CD4-positive, alpha-beta T cell treated with Interleukin-2 at 100 ng/mL for 4 hours (primary cell): Measurements from ENCODE around the gene ABHD11.
"Not testable (repeated sequence)": the region's sequence is repeated elsewhere in the genome, so short reads cannot be mapped to it uniquely, and the experiment has no call there.

Experiments used
- DNase-seq: peaks from one replicate; pipeline ENCODE4 v3.0.0-alpha.2; 2020; ENCODE audit warnings: low spot score

The ABHD11 gene

DNA sequence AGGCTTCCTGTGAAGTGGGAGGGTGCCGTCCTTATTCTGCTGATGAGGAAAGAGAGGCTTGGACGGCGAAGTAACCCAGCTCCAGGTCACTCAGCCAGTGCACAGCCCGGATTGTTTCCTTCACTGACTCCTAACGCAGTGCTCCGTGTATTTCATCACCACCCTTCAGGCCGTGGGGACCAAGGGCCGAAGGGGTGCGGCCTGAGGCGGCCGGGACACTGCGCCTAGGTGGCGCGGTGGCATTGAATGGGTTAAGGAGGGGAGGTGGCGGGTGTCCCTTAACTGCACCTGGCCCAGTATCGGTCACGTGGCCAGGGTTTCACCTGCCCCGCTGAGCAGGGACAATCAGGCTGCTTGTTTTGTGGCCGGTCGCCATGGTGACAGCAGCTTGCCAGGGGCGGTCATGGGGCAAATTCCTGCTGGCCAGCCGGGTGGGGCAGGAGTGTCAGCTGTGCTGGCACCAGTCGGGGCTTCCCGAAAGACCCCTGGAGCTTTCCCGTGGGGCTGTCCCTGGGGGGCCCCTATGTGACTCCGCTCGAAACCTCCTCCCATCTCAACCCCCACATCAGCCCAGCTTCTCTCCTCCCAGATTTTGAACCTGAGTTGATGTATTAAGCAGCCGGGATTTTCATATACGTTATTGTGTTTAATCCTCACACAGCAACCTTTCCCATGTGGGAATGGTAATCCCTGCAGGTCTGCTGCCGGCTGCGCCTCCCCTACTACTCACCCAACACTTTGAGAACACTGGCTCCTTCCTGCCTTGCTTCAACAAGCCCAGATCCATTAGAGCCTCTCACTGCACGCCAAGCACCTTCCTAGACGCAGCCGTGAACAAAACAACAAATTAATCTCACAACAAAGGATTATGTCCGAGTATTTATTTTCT, 4.4 kb upstream of the ABHD11 start:
- DNase-seq = no peak

DNA sequence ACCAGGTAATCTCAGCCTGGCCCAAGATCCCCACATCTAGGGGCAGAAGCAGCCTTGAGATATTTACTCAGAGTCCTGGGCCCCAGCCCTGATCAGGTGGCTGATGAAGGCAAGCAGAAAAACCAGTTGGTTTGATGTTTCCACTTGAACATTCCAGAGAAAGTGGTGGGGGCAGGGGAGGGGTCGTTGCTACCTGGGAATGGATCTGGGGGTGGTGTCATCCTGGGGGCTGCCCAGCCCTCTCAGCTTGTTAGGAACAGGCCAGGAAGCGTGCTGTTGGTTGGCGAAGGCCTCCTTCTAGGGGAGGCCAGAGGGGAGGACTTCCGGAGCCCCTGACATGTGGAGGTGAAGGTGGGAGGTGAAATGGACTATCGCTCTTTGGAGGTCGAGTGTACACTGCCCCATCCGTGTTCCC, 3.7 kb upstream of the ABHD11 start:
- no peak for DNase-seq

DNA sequence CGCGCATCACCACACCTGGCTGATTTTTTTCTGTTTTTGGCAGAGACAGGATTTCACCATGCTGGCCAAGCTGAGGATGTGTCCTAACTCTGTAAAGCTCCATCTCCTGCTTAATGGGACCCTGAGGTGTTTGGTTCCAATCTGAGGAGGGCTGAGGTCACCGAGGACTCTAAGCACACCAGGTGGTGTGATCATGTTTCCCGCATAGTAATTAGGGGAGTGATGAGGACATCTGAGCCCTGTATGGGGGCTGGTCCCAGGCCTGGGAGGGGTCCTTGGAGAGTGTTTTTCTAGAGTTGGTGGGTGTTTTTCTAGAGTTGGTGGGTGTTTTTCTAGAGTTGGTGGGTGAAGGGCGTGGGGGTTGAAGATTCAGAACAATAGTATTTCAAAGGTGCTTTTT, 3.0 kb upstream of the ABHD11 start:
- no peak for DNase-seq

DNA sequence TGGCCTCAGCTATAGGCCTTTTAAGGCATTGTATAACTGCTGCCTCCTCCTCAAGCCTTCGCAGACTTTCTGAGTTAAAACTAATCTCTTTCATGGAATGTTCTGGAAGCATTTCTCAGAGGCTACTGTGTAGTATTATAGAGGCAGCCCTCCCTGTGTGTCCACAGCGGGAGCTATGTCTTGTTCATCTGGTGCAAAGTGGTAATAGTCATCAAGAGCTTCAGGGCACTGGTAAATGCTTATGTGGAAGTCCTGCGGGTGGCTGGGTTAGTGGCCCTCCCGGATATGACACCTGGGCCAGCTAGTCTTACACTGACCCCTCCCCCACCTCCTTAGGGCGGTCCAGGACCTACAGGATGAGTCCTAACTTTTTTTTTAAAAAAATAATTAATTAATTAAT, 2.2 kb upstream of the ABHD11 start:
- no peak for DNase-seq

DNA sequence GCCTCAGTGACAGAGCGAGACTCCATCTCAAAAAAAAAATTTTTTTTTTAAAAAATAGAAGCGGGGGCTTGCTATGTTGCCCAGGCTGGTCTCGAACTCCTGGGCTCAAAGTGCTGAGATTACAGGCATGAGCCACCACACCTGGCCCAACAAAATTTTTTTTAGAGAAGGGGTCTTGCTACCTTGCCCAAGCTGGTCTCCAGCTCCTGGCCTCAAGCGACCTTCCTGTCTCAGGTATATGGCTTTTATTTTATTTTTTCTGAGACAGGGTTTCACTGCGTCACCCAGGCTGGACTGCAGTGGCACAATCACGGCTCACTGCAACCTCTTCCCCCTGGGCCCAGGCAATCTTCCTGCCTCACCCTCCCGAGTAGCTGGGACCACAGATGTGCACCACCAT, 1.6 kb upstream of the ABHD11 start:
- no peak for DNase-seq

DNA sequence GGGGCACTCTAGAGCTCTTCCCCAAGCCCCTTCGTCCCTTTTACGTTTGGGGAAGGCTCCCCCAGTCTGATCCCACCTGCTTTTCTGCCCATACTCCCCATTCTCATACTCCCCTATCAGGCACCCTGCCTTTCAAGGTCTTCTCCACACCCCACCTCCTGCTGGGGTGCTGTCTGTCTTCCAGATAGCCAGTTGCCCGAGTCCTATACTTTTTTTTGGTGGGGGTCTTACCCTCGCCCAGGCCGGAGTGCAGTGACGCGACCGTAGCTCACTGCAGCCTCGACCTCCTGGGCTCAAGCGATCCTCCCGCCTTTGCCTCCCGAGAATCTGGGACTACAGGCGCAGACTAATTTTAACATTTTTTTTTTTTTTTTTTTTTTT, 775 bp upstream of the ABHD11 start:
- no peak for DNase-seq

DNA sequence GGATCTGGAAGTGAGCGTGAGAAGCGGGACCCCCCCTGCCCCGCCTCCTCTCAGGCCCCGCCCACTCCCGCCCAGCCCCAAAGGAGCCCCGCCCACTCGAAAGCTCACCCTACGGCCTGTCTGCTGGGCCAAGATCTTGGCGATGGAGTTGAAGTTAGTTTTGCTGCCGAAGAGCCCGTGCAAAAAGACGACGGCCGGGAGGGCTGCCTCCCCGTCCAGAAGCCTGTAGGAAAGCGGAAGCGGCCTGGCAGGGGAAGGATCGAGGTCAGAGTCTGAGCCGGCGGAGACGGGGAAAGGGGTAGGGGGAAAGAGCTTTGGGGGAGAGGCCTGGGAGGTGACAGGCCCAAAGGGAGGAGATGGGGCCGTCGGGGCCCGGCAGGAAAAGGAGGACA, 386 bp downstream of the ABHD11 start:
- peak; percentile 55 for DNase-seq

DNA sequence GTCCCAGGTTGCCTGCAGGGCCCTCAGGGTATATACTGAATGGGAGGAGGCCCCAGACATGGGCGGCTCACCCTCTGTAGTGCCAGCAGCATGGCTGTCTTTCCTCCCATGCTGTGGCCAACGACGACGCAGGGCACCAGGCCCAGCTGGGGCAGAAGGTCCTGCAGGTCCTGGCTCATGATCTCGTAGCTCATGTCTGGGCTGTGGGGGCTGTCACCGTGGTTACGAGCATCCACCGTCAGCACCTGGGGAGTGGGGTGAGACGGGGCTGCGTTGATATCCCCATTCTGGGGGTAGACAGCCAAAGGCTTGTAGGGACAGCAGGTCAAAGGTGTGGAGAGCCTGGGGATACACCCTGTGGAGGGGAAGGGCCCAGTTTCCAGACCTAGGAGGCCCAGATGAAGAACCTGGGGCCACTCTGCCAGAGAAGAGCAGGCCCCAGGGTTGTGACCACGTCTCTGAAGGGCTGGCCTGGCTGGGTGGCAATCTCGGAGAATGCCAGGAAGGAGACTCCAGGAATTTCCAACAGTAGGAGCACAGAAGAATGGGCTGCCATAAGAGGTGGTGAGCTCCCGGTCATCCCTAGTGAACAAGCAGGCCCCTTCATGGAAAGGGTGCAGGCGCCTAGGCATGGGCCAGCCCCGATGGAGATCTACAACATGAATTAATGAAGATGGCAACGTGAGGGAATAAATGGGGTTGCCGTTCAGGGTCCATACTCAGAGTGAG, 947 bp downstream of the ABHD11 start:
- DNase-seq = no peak

DNA sequence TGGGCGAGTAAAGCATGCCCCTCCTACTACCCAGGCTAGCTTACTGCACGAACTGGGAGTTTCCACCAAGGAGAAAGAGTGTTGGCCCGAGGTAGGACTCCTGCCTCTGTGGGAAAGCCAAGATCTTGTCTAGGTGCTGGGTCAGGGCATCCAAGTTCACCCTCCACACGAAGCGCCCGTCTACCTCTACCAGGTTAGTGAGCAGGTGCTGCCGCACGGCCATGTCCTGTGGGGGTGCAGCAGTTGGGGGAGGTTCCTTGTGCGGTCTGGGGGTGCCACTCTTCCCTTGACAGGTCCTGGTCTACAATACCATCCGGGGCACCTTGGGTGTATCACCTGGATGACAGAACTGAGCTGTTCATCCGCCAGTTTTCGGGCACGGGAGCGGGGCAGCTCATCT, 1.7 kb downstream of the ABHD11 start:
- no peak for DNase-seq

DNA sequence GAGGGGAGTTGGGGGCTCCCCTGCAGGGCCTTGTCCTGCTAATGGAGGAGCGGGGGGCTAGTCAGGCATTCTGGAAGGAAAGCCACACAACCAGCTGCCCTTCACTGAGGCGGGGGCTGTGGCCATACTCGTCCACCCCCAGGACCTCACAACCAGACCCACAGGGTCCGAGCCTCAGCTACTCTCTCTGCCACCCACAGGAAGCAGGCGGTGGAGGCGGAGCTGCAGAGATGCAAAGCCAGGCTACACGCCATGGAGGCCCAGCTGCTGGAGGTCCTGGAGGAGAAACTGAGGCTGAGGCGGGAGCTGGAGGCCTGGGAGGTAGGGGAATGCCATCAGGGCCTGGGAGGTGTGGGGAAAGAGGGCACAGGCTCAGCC, 3.1 kb downstream of the ABHD11 start:
- no peak for DNase-seq

DNA sequence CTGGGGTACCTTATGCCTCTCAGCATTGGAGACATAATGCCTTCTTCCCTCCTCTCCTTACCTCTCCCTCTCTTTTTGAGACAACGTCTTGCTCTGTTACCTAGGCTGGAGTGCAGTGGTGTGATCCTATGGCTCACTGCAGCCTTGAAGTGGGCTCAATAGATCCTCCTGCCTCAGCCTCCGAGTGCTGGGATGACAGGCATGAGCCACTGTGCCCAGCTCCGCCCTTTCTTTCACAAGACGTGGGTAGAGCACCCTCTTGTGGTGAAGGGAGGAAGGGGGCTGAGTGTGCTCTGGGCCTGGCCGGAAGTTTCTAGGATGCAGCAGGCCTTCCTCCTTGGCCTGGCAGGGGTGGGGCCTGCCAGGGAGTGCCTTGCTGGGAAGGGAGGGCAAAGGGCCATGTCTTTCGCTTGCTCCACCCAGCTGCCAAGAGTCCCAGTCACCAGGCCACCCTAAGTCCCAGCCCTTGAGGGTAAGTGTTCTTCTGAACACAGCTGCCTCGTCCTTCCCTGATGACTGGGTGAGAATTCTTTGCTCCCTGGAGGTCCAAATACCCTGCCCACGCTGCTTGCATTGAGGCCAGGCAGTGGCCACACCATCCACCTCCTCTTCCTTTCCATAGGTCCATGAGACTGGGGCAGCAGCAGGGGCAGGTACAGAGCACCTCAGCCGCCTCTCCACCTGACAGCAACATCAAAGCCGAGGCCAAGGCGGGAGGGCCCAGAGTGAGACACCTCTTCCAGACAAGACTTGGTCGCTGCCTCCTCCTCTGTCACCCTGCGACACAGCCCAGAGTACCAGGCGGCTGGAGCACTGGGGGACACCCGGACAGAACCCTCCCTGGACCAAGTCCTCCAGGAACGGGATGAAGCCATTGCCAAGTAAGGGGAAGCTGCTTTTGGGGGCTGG, 3.7 kb downstream of the ABHD11 start:
- peak; percentile 90 for DNase-seq

DNA sequence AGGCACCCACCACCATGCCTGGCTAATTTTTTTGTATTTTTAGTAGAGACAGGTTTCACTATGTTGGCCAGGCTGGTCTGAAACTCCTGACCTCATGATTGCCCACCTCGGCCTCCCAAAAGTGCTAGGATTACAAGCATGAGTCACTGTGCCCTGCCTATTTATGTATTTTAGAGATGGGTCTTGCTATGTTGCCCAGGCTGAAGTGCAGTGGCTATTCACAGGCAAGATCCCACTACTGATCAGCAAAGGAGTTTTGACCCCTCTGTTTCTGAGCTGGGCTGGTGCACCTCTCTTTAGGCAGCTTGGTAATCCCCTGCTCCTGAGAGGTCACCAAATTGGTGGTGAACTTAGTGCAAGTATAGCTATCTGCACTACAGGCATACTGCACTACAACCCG, 6.2 kb downstream of the ABHD11 start:
- no peak for DNase-seq

DNA sequence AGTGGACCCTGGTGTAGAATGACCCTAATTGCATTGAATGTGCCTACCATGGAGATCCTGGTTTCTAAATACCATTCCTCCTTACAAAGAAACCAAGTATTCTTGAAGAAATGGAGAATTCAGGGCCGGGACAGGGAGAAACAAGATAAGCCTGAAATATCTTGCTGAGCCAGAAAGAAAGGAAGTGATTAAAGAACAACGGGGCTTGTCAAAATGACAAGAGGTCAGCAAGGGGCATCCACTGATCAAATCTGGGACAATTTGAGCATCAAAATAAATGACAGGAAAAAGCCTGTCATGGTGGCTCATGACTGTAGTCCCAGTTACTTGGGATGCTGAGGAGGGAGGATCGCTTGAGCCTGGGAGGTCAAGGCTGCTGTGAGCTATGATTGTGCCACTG, 8.1 kb downstream of the ABHD11 start:
- DNase-seq = no peak

DNA sequence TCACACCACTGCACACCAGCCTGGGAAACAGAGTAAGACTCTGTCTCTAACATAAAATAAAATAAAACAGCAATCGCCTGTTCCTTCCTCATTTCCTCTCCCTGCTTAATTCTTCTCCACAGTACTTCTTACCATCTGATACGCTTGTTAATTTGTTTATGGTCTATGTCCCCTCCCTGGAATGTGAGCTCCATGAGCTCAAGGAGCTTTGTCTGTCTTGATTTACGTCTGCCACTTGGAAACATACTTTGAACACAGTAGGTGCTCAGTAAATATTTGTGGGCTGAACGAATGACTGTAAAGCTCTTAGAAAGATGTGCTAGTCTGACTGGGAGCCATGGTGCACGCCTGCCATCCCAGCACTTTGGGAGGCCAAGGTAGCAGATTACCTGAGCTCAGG, 10.1 kb downstream of the ABHD11 start:
- DNase-seq = no peak

DNA sequence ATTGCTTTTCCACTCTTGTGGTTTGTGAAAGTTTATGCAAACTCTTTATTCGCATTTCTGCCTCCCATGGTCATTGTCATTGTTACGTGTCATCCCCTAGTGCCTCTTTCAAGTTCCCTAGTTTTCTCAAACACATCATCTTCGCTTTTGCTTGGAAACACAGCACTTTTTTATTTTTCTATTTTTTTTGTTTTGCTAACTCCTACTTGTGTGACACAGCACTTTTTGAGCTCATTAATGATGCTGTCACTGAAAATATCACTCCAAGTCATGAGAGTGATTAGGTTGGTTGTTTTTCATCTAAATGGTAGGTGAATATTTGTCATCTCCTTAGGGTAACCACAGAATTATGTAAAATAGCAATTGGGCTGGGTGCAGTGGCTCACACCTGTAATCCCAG, 10.7 kb downstream of the ABHD11 start:
- DNase-seq = no peak

DNA sequence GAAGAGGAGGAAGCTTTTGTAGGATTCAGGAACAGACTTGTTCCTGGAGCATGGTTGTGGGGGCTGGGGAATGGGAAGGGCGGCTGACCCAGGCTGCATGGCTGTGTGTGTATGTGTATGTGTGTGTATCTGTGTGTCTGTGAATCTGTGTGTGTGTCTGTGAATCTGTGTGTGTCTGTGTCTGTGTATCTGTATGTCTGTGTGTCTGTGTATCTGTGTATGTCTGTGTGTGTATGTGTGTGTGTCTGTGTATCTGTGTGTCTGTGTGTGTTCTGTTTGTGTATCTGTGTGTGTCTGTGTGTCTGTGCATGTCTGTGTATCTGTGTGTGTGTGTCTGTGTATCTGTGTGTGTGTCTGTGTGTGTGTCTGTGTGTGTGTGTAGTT, 12.5 kb downstream of the ABHD11 start:
- DNase-seq = no peak

DNA sequence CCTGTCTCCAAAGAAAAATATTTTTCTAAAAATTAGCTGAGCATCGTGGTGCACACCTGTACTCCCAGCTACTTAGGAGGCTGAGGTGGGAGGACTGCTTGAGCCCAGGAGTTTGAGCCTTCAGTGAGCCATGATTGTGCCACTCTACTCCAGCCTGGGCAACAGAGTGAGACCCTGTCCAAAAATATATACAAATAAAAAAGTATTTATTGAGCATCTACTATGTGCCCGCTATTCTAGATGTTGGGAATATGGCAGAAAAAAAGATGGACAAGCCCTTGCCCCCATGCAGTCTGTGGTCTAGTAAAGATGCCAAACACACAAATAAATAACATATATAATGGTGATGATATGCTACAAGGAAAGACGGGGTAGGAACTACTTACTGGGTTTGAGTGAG, 14.8 kb downstream of the ABHD11 start:
- DNase-seq = no peak

DNA sequence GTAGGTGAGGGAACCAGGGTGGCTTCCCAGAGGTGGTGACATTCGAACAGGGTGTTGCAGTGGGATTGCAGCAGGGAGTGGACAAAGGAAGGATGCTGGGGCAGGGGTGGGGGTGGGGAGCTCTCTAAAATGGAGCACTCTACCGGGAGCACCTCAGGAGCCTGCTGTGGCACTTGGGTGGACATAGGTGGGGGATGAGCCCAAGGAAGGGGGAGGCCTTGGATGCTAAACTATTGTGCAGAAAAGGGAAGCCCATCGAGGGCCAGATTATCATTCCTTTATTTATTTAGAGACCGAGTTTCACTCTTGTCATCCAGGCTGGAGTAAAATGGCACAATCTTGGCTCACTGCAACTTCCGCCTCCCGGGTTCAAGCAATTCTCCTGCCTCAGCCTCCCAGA, 15.8 kb downstream of the ABHD11 start:
- no peak for DNase-seq

DNA sequence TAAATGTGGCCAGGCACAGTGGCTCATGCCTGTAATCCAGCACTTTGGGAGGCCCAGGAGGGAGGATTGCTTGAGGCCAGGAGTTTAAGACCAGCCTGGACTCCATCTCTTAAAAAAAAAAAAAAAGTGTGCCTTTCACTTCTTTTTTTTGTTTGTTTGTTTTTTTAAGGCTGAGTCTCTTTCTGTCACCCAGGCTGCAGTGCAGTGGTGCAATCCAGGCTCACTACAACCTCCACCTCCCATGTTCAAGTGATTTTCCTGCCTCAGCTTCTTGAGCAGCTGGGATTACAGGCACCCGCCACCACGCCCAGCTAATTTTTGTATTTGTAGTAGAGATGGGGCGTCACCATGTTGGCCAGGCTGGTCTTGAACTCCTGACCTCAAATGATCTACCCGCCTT, 16.4 kb downstream of the ABHD11 start:
- not testable (repeated sequence) for DNase-seq

DNA sequence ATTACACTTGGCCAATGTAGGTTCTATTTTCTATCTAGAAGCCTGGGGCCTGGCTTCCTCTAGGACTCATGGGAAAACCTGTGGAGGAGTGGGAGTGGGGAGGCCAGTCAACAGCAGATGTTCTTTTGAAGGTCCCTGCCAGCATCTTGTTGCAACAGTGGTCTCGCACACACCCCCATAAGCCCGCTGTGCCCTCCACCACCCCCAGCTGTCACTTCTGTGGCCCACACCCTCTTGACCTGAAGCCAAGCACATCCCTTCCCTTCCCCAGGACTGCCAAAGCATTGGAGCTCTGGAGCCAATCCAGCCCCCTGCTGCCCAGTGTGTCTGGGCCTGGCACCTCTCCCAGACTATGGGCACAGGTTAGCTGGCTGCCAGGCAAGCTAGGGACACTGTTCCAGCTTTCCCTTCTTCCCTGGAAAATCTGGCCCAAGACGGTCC, 17.2 kb downstream of the ABHD11 start:
- DNase-seq = no peak

DNA sequence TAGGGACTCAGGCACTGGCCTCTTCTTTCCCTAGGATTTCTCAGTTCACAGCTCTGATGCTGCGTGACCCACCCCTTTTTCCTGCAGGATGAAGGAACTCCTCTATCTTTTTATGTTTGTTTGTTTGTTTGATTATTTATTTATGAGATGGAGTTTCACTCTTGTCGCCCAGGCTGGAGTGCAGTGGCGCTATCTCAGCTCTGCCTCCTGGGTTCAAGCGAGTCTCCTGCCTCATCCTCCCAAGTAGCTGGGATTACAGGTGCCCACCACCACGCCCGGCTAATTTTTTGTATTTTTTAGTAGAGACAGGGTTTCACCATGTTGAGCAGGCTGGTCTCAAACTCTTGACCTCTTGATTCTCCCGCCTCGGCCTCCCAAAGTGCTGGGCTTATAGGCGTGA, 18.2 kb downstream of the ABHD11 start:
- not testable (repeated sequence) for DNase-seq

DNA sequence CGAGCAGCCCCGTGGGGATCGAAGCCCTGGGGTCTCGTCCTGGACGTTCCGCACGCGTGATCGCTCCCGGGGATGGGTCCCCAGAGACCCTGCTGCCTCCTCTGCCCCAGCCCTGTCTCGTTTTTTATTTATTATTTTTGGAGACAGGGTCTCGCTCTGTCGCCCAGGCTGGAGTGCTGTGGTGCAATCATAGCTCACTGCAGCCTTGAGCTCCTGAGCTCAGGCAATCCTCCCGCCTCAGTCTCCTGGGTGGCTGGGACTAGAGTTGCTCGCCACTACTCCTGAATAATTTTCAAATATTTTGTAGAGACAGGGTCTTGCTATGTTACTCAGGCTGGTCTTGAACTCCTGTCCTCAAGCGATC, 18.8 kb downstream of the ABHD11 start:
- DNase-seq = no peak
